GM12878 (cell line): ENCODE measurements around the gene UBXN6. TPM values are rescaled to one million over a fixed set of nuclear protein-coding genes. Genes with fewer than 3 reads are reported as not detected.

Experiments used
- ATAC-seq: fragments of 200-7000 bp; cut with Tn5 transposase; 3 replicates; pipeline ENCODE4 v1.9.1; 2020; ENCODE audit warnings: mild to moderate bottlenecking, moderate library complexity
- BruUV-seq: library from RNA; stranded (reverse); fragments of 400-500 nt; replicated peaks from 2 replicates; lab custom pipeline; 2021; lab: Mats Ljungman, UMichigan
- CTCF ChIA-PET: fragments of 300-600 bp; sonication (Branson Sonifier 250); formaldehyde crosslinking; extraction: SDS; loops from one replicate; lab custom pipeline; 2021; ENCODE audit warnings: inconsistent platforms; lab: Yijun Ruan, JAX
- POLR2A ChIA-PET: fragments of 350-600 bp; formaldehyde crosslinking; extraction: SDS; loops from one replicate; lab custom pipeline; 2021; ENCODE audit warnings: inconsistent platforms; lab: Charles Lee
- RAD21 ChIA-PET: fragments of 300-600 bp; sonication (Branson Sonifier 250); formaldehyde crosslinking; loops from one replicate; lab custom pipeline; 2023; ENCODE audit warnings: antibody characterized with exemption; ENCODE audit not compliant: unreplicated experiment; lab: Charles Lee
- SMC1A ChIA-PET: fragments of 300-600 bp; sonication (Branson Sonifier 250); formaldehyde crosslinking; loops from one replicate; lab custom pipeline; 2023; ENCODE audit not compliant: unreplicated experiment, uncharacterized antibody; lab: Charles Lee
- DNase-seq: peaks from one replicate; pipeline ENCODE4 v3.0.0-alpha.2; 2011; ENCODE audit warnings: low read depth, low spot score
- FAIRE-seq: peaks from 3 replicates; lab custom pipeline; 2011; peaks lifted over from hg19 to GRCh38; lab: Jason Lieb, UNC
- H2AFZ ChIP-seq: 2 replicates; pipeline ENCODE4 v1.6.0; 2011; ENCODE audit warnings: low read depth, low read length, control low read depth; ENCODE audit not compliant: control insufficient read depth
- H3K27ac ChIP-seq: 2 replicates; pipeline ENCODE4 v1.5.1; 2011; ENCODE audit warnings: control low read depth; ENCODE audit not compliant: control insufficient read depth, insufficient read depth
- H3K27me3 ChIP-seq, 2 experiments: replicated peaks in 1 of 2; 2 replicates each; pipeline versions ENCODE4 v1.6.0 to v1.6.1; 2011; ENCODE audit warnings: low read length in 1 of 2; ENCODE audit not compliant: control insufficient read depth in 2 of 2, insufficient read depth in 2 of 2
- H3K36me3 ChIP-seq, 2 experiments: 2 replicates each; pipeline ENCODE4 v1.5.1; 2011; ENCODE audit warnings: low read length in 1 of 2; ENCODE audit not compliant: control insufficient read depth in 2 of 2, insufficient read depth in 2 of 2
- H3K4me1 ChIP-seq: 2 replicates; pipeline ENCODE4 v1.6.1; 2011; ENCODE audit warnings: mild to moderate bottlenecking, low read length, moderate library complexity, mixed read lengths; ENCODE audit not compliant: control insufficient read depth, insufficient read depth
- H3K4me2 ChIP-seq: 2 replicates; pipeline ENCODE4 v1.6.0; 2011; ENCODE audit warnings: control low read depth; ENCODE audit not compliant: control insufficient read depth, insufficient read depth
- H3K4me3 ChIP-seq: fragments of 200-600 bp; sonication (generic); 2 replicates; pipeline ENCODE4 v1.5.1; 2016
- H3K79me2 ChIP-seq: 2 replicates; pipeline ENCODE4 v1.6.0; 2011; ENCODE audit warnings: low read length; ENCODE audit not compliant: control insufficient read depth, insufficient read depth
- H3K9ac ChIP-seq: 2 replicates; pipeline ENCODE4 v1.8.0; 2011; ENCODE audit warnings: low read length, control low read depth, mixed read lengths; ENCODE audit not compliant: control insufficient read depth, insufficient read depth
- H3K9me3 ChIP-seq: replicated peaks from 3 replicates; pipeline ENCODE4 v1.5.1; 2011; ENCODE audit warnings: mild to moderate bottlenecking, low read length; ENCODE audit not compliant: control insufficient read depth, insufficient read depth
- H4K20me1 ChIP-seq: 2 replicates; pipeline ENCODE4 v1.6.0; 2011; ENCODE audit not compliant: control insufficient read depth, insufficient read depth
- CEBPB ChIP-seq, 2 experiments: fragments of 150-350 bp in 1 of 2; IDR thresholded peaks; 2 replicates each; pipeline ENCODE4 v1.6.1; 2012 to 2014; ENCODE audit warnings: low read depth in 2 of 2, low read length in 2 of 2, borderline replicate concordance in 1 of 2, inconsistent platforms in 1 of 2
- CTCF ChIP-seq, 3 experiments: IDR thresholded peaks in 2 of 3; conservative IDR thresholded peaks in 1 of 3; 2 replicates each; pipeline ENCODE4 v1.5.1; 2011; ENCODE audit warnings: low read depth in 3 of 3, low read length in 3 of 3, mild to moderate bottlenecking in 3 of 3, control low read depth in 2 of 3, moderate library complexity in 2 of 3, inconsistent platforms in 1 of 3, mixed read lengths in 1 of 3; ENCODE audit not compliant: control insufficient read depth in 2 of 3, insufficient read depth in 1 of 3; ENCODE audit errors: extremely low read depth in 1 of 3
- GATAD2B ChIP-seq: fragments of 450-650 bp; conservative IDR thresholded peaks from 2 replicates; pipeline ENCODE4 v1.6.1; 2017; ENCODE audit warnings: low read depth, mild to moderate bottlenecking, moderate library complexity
- NFYB ChIP-seq: IDR thresholded peaks from 2 replicates; pipeline ENCODE4 v1.6.1; 2011; ENCODE audit warnings: low read depth, mild to moderate bottlenecking, low read length, improper control_type of control experiment, moderate library complexity; ENCODE audit not compliant: insufficient read depth
- RAD51 ChIP-seq: fragments of 450-650 bp; IDR thresholded peaks from 2 replicates; pipeline ENCODE4 v1.6.1; 2016; ENCODE audit warnings: moderate library complexity, mild to moderate bottlenecking, inconsistent platforms
- WGBS: methylation state at CpG from one replicate; pipeline ENCODE4 v1.1.6; 2016; ENCODE audit warnings: low lambda C conversion rate; ENCODE audit not compliant: insufficient replicate concordance, insufficient coverage; ENCODE audit errors: missing lambda C conversion rate; 5-methylcytosine and 5-hydroxymethylcytosine counted together
- in situ Hi-C: fragments of 300-500 bp; cut with MboI; formaldehyde crosslinking; loops from 9 replicates; pipeline ENCODE4 v1.14.3; 2018; ENCODE audit warnings: mixed read lengths
- intact Hi-C: fragments of 100-400 bp; cut with micrococcal nuclease; formaldehyde crosslinking; loops from one replicate; pipeline ENCODE4 v1.14.2; 2022; ENCODE audit not compliant: unreplicated experiment
- polyA plus RNA-seq, 11 experiments: library from polyadenylated mRNA; depleted of rRNA in 4 of 11; unstranded in 6 of 11; stranded (reverse) in 5 of 11; fragments of >200 nt; fragmentation: Nextera tagmentation in 4 of 11; fragmentation: Illumina TruSeq in 1 of 11; extraction: Ambion mirVana in 4 of 11; extraction: Trizol in 1 of 11; gene quantifications; 1 replicate in 1 of 11; 2 replicates in 10 of 11; pipeline versions ENCODE4 v1.2.1 to v1.2.3, GENCODE V29; 2011 to 2016; ENCODE audit warnings: inconsistent platforms in 2 of 11, missing spikeins in 2 of 11, low read depth in 1 of 11
- total RNA-seq, 4 experiments: library from RNA; depleted of rRNA in 3 of 4; stranded (reverse); fragments of >200 nt in 3 of 4; fragmentation: Illumina TruSeq in 1 of 4; extraction: Trizol in 1 of 4; gene quantifications; 2 replicates each; pipeline versions ENCODE4 v1.2.1 to v1.2.3, GENCODE V29; 2013 to 2021

UBXN6 gene
- total and polyA plus RNA-seq, 10 of the 15 experiments (the other 5 are each of a cell fraction or from before 2014, with no cell fraction given): 0.47 to 50.8 (median 13.0) TPM

- Histone ChIP-seq H3K36me3 (peaks cover 14 to 33% of the 10 kb centered on the region in 2 experiments; a peak in 3 of 4 replicates), H3K9me3 (no peaks in the 10 kb centered on the region), H2AFZ (no peak overlapping the region), H3K4me3 (no peak overlapping the region), H3K4me2 (no peak overlapping the region), H3K9ac (no peak overlapping the region), H3K27me3 (no peaks in the 10 kb centered on the region), H4K20me1 (no peaks in the 10 kb centered on the region), H3K27ac (no peak overlapping the region; the same call in 1 of the 2 replicates), H3K79me2 (no peaks in the 10 kb centered on the region), H3K4me1 (peaks cover 21% of the 10 kb centered on the region)
- POLR2A ChIA-PET: no interaction called here
- RAD21 ChIA-PET: no interaction called here
- BruUV-seq: no TSS peak
- intact Hi-C loops (no loop called here), in situ Hi-C loops (no loop called here)
- CTCF ChIA-PET: no interaction called here
- over 99% methylated on average over 16 of the region's 16 CpGs for WGBS
- ATAC-seq: no peak
- SMC1A ChIA-PET: no interaction called here
- DNase-seq: no peak
- FAIRE-seq: no peak
- TF ChIP-seq NFYB (no peak), RAD51 (no peak), GATAD2B (no peak), CTCF (IDR thresholded peaks at IDR 0.05 in 2 of 3, conservative IDR thresholded peaks at IDR 0.05 in 1 of 3; ENCODE audit: control insufficient read depth in 2 of 3, extremely low read depth in 1 of 3, insufficient read depth in 1 of 3, low read depth in 3 of 3, low read length in 3 of 3) (no peak), CEBPB (IDR thresholded peaks at IDR 0.05; ENCODE audit: borderline replicate concordance in 1 of 2, low read depth in 2 of 2, low read length in 2 of 2) (no peak)
Measured at GRCh38 chr19:4429256-4429655, 28.3 kb downstream of the UBXN6 start.
